GM19238 (cell line): Measurements from ENCODE around the gene SPRYD4.

ENCODE experiments used
- DNase-seq: peaks from one replicate; pipeline ENCODE4 v3.0.0; 2011; ENCODE audit warnings: low spot score; ENCODE audit not compliant: insufficient read length

Gene SPRYD4

DNA sequence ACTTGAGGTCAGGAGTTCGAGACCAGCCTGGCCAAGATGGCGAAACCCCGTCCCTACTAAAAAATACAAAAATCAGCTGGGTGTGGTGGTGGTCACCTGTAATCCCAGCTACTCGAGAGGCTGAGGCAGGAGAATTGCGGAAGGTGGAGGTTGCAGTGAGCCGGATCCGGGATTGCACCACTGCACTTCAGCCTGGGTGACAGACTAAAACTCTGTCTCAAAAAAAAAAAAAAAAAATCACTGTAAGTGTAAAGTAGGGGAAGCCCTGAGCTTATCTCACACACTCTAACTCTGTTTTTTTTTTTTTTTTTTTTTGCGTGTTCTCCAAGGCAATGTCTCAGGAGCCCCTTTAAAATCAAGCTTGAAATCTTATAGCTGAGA lies 52.8 kb downstream of the SPRYD4 start:
- DNase-seq: no peak

DNA sequence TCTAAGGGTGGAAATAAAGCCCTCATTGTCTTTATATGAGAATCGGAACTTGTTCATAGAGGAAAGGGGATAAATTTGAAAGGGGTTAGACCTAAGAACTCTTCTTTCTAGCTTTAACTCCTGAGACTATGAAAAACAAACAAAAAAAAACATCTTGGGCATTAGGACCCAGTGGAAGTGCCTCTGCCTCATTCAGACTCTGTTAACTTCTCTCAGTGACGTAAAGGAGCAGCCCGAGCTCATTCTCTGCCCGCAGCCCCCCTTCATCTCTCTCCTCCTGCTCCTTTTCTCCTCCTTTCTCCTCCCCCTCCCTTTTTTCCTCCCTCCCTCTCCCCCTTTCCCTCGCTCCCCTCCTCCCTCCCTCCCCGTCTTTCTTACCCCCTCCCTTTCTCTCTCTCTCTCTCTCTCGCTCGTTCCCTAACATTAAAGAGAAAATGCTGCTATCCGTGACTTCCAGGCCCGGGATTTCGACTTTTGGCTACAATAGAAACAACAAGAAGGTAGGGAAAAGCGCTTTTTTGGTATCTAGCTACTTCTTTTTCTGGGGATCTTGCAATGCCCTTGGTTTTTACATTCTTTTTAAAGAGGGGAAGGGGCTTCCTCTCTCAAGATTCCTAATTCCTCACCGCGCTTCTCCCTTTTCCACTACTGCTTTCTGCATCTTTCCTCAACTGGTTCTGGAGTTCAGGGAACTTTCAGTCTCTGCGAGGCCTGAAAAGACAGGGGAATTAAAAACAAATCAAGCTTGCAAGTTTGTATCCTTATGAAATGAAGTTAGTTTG lies 53.4 kb downstream of the SPRYD4 start, which contains the start of gene RBMS2:
Gene RBMS2, plus strand, starts transcription at position 231 of the 782 bp plus-strand sequence. Its CDS starts 204 bp downstream, at position 435.
- DNase-seq: peak; percentile 18

DNA sequence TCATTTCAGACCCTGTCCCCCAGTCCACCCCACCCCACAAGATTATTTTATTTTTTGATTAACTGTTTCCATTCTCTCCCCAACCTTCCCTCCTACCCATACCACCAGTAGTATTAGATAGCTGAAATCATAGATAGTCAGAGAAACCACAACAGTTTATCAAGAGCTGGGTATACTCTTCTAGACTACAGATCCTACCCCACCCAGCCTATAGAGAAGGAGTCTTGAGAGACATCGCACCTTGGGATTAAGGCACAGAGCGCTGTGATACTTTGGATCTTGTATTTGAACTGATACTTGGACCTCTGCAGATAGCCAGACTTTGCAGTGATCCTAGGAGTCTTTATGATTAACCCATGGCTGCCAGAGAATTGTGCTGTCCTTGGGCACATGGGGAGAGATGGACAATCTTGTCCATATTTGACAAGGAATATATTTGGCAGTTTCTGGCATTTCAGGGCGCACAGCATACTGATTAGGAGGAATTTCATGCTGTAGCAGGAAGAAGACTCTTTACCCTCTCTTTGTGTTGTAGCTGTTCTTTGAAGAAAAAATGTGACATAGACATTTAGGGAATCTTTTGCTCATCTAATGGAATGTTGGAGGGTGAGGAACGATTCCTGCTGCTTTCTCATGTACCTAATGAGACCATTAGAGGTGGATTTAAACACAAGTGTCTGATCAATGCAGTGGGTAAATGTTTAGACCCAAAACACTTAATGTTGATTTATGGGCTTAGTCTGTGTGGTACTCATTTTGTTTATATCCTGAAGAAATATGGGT lies 54.2 kb downstream of the SPRYD4 start:
- DNase-seq: no peak

DNA sequence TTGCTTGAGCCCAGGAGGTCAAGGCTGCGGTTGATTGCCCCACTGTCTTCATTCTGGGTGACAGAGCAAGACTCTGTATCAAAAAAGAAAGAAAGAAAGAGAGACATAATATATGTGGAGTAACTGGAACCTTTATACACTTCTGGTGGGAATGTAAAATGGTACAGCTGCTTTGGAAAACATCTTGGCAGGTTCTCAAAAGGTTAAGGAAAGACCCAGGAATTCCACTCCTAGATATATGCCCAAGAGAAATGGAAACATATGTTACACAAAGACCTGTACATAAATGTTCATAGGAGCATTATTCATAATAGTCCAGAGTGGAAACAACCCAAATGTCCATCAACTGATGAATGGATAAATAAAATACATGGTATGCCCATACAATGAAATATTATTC lies 60.5 kb downstream of the SPRYD4 start:
- no peak for DNase-seq
